ENCODE data around the gene PHLDB1. TPM values are rescaled to one million over a fixed set of nuclear protein-coding genes. Genes with fewer than 3 reads are reported as not detected.

Gene PHLDB1
- polyA plus RNA-seq, 3 donors, result 0.17 TPM; not detected in 2

DNA sequence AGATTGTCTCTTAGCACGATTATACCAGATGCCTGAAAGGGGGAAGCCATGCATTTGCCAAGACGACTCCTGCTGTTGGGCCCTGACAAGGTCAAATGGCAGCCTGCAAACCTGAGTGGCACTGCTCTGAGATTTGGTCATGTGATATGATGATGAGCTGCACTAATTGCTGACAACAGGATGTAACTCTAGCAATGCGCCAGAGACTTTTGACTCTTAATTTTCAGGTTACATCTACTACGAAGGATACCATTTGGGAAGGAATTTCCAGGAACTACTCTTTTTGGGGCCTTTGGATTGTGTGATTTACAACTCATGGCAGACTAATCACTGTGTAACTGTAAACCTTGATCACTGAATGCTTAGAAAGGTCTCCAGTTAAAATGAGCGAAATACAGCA, 59.0 kb downstream of the PHLDB1 start:
- H3K27ac Mint-ChIP-seq, result no peak overlapping the region
- H3K4me3 Mint-ChIP-seq, result no peak overlapping the region
- 95% methylated on average over 2 of the region's 5 CpGs for WGBS (ENCODE audit: insufficient coverage)
- Histone ChIP-seq H4K20me1 (ENCODE audit: insufficient read depth, low read length) (no peaks in the 10 kb centered on the region), H3K9ac (ENCODE audit: insufficient read depth, low read length, poor library complexity, severe bottlenecking) (no peak overlapping the region), H3K4me3 (replicated peaks in 1 of 3; ENCODE audit: low read depth in 2 of 3, low read length in 3 of 3) (no peak overlapping the region), H3K4me2 (replicated peaks; ENCODE audit: extremely low read depth, low read length, poor library complexity, severe bottlenecking) (no peak overlapping the region), H3K4me1 (ENCODE audit: control insufficient read depth in 1 of 2, insufficient read depth in 2 of 2, low read length in 2 of 2) (no peaks in the 10 kb centered on the region), H3K27ac (ENCODE audit: low read depth in 1 of 2, low read length in 2 of 2) (no peak overlapping the region), H3K27me3 (ENCODE audit: control insufficient read depth in 2 of 2, insufficient read depth in 2 of 2, low read length in 2 of 2) (no peaks in the 10 kb centered on the region), H3K36me3 (replicated peaks in 1 of 2; ENCODE audit: control insufficient read depth in 1 of 2, insufficient read depth in 2 of 2, low read length in 2 of 2) (no peaks in the 10 kb centered on the region), H3K79me2 (ENCODE audit: insufficient read depth, low read length) (no peaks in the 10 kb centered on the region), H3K9me3 (replicated peaks in 1 of 2; ENCODE audit: control insufficient read depth in 1 of 2, insufficient read depth in 1 of 2, low read length in 2 of 2) (no peaks in the 10 kb centered on the region), H2AFZ (ENCODE audit: insufficient read depth, low read depth, low read length, poor library complexity, severe bottlenecking) (no peak overlapping the region)
- intact Hi-C loops (cut with micrococcal nuclease), result no loop called here
- H3K27me3 Mint-ChIP-seq (ENCODE audit: low read depth in 3 of 3), result peaks cover 4 to 18% (median 5%) of the 10 kb centered on the region in 3 donors
- H3K9me3 Mint-ChIP-seq, result peaks cover 0 to 4% (median 0%) of the 10 kb centered on the region in 7 donors
- DNase-seq, result no peak
- no peaks in the 10 kb centered on the region for H3K4me1 Mint-ChIP-seq
- H3K36me3 Mint-ChIP-seq, result no peaks in the 10 kb centered on the region
- TF ChIP-seq, protein P1, sequence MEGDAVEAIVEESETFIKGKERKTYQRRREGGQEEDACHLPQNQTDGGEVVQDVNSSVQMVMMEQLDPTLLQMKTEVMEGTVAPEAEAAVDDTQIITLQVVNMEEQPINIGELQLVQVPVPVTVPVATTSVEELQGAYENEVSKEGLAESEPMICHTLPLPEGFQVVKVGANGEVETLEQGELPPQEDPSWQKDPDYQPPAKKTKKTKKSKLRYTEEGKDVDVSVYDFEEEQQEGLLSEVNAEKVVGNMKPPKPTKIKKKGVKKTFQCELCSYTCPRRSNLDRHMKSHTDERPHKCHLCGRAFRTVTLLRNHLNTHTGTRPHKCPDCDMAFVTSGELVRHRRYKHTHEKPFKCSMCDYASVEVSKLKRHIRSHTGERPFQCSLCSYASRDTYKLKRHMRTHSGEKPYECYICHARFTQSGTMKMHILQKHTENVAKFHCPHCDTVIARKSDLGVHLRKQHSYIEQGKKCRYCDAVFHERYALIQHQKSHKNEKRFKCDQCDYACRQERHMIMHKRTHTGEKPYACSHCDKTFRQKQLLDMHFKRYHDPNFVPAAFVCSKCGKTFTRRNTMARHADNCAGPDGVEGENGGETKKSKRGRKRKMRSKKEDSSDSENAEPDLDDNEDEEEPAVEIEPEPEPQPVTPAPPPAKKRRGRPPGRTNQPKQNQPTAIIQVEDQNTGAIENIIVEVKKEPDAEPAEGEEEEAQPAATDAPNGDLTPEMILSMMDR (IDR thresholded peaks at IDR 0.05), result no peak

DNA sequence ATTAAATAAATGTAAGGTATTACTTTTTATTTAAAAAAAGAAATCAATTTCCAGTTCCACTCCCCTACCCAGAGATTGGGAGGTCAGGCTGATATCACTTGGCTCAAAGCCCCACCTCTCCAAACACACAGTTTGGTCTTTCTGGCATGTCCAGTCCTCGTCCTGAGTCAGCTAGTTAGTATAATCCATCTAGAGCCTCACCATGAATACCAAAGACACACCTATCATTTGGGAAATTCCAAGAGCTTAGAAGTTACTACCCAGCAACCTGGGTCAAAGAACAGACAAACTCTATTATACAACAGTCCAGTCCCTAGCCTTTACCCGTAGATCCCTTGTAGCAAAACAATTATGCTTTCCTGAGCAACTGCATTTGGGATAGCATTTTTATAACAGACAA, 62.6 kb downstream of the PHLDB1 start:
- no peaks in the 10 kb centered on the region for H4K20me1 ChIP-seq (ENCODE audit: insufficient read depth, low read length)
- H3K79me2 ChIP-seq (ENCODE audit: insufficient read depth, low read length), result no peaks in the 10 kb centered on the region
- H3K4me3 ChIP-seq (replicated peaks in 1 of 3; ENCODE audit: low read depth in 2 of 3, low read length in 3 of 3), result no peak overlapping the region
- no peak overlapping the region for H3K27ac ChIP-seq (ENCODE audit: low read depth in 1 of 2, low read length in 2 of 2)
- 90% methylated on average over 2 of the region's 2 CpGs for WGBS (ENCODE audit: insufficient coverage)
- H3K36me3 Mint-ChIP-seq, result no peaks in the 10 kb centered on the region
- no peak overlapping the region for H3K27ac Mint-ChIP-seq
- peaks cover 0 to 6% (median 1%) of the 10 kb centered on the region in 7 donors for H3K9me3 Mint-ChIP-seq
- TF ChIP-seq, protein P1 (IDR thresholded peaks at IDR 0.05), result no peak
- no peaks in the 10 kb centered on the region for H3K27me3 ChIP-seq (ENCODE audit: control insufficient read depth in 2 of 2, insufficient read depth in 2 of 2, low read length in 2 of 2)
- no peak for DNase-seq
- no peaks in the 10 kb centered on the region for H3K36me3 ChIP-seq (replicated peaks in 1 of 2; ENCODE audit: control insufficient read depth in 1 of 2, insufficient read depth in 2 of 2, low read length in 2 of 2)
- H3K4me3 Mint-ChIP-seq, result no peak overlapping the region
- intact Hi-C loops (cut with micrococcal nuclease), result no loop called here
- no peaks in the 10 kb centered on the region for H3K9me3 ChIP-seq (replicated peaks in 1 of 2; ENCODE audit: control insufficient read depth in 1 of 2, insufficient read depth in 1 of 2, low read length in 2 of 2)
- no peak overlapping the region for H3K4me2 ChIP-seq (replicated peaks; ENCODE audit: extremely low read depth, low read length, poor library complexity, severe bottlenecking)
- H3K9ac ChIP-seq (ENCODE audit: insufficient read depth, low read length, poor library complexity, severe bottlenecking), result no peak overlapping the region
- H3K27me3 Mint-ChIP-seq (ENCODE audit: low read depth in 3 of 3), result peaks cover 5 to 17% (median 7%) of the 10 kb centered on the region in 3 donors
- no peak overlapping the region for H2AFZ ChIP-seq (ENCODE audit: insufficient read depth, low read depth, low read length, poor library complexity, severe bottlenecking)
- no peaks in the 10 kb centered on the region for H3K4me1 ChIP-seq (ENCODE audit: control insufficient read depth in 1 of 2, insufficient read depth in 2 of 2, low read length in 2 of 2)
- no peaks in the 10 kb centered on the region for H3K4me1 Mint-ChIP-seq

Measured in CD14-positive monocyte (primary cell).